GM19193 (cell line): ENCODE data around the gene RDH8.

ENCODE experiments used
- POLR2A ChIP-seq: IDR thresholded peaks from 4 replicates; pipeline ENCODE4 v1.6.1; 2011; ENCODE audit not compliant: insufficient read depth, insufficient read length; ENCODE audit errors: extremely low read depth

RDH8 gene

GRCh38 chr19:10045371-10045770 is 32.1 kb downstream of the RDH8 start:
- no peak for TF ChIP-seq POLR2A

GRCh38 chr19:10049626-10050025 is 36.3 kb downstream of the RDH8 start:
- TF ChIP-seq POLR2A: no peak

GRCh38 chr19:10052602-10053360 is 39.5 kb downstream of the RDH8 start:
- no peak for TF ChIP-seq POLR2A

- TF ChIP-seq POLR2A: no peak
Measured at GRCh38 chr19:10061717-10062310, 48.5 kb downstream of the RDH8 start.

- TF ChIP-seq POLR2A: no peak
Measured at GRCh38 chr19:10068205-10068604, 54.9 kb downstream of the RDH8 start.

- no peak for TF ChIP-seq POLR2A
Measured at GRCh38 chr19:10069046-10069445, 55.8 kb downstream of the RDH8 start.

GRCh38 chr19:10070730-10071446 is 57.6 kb downstream of the RDH8 start:
- TF ChIP-seq POLR2A: no peak
